HG02938 (cell line): ENCODE results near the gene F2.

Experiments used
- ATAC-seq: cut with Tn5 transposase; IDR thresholded peaks from one replicate; pipeline ENCODE4 v1.9.1; 2021; ENCODE audit warnings: mild to moderate bottlenecking, moderate library complexity; ENCODE audit not compliant: unreplicated experiment

The F2 gene

GRCh38 chr11:46737699-46738098 is 18.7 kb downstream of the F2 start:
- no peak for ATAC-seq

GRCh38 chr11:46738887-46739286 is 19.9 kb downstream of the F2 start:
- ATAC-seq: no peak

- no peak for ATAC-seq
Measured at GRCh38 chr11:46741600-46742484, 22.8 kb downstream of the F2 start.

GRCh38 chr11:46743043-46743442 is 24.0 kb downstream of the F2 start:
- ATAC-seq: no peak

GRCh38 chr11:46743693-46744339 is 24.8 kb downstream of the F2 start:
- no peak for ATAC-seq

- ATAC-seq: no peak
Measured at GRCh38 chr11:46745328-46745727, 26.3 kb downstream of the F2 start.

GRCh38 chr11:46745995-46746394 is 27.0 kb downstream of the F2 start:
- ATAC-seq: no peak

- ATAC-seq: no peak
Measured at GRCh38 chr11:46747150-46747549, 28.1 kb downstream of the F2 start.

GRCh38 chr11:46755962-46756361 is 36.9 kb downstream of the F2 start:
- ATAC-seq: no peak

GRCh38 chr11:46759196-46759595 is 40.2 kb downstream of the F2 start:
- ATAC-seq: no peak

GRCh38 chr11:46760429-46761128 is 41.6 kb downstream of the F2 start:
- no peak for ATAC-seq

- no peak for ATAC-seq
Measured at GRCh38 chr11:46761807-46762206, 42.8 kb downstream of the F2 start.

GRCh38 chr11:46762248-46762647 is 43.2 kb downstream of the F2 start:
- ATAC-seq: no peak

GRCh38 chr11:46766656-46767055 is 47.6 kb downstream of the F2 start:
- ATAC-seq: no peak

- no peak for ATAC-seq
Measured at GRCh38 chr11:46769636-46770221, 50.7 kb downstream of the F2 start.

- no peak for ATAC-seq
Measured at GRCh38 chr11:46776878-46777277, 57.9 kb downstream of the F2 start.

- ATAC-seq: no peak
Measured at GRCh38 chr11:46778416-46778815, 59.4 kb downstream of the F2 start.
